Kidney (tissue), 14 donors: ENCODE results near the gene SLC12A4. TPM values are rescaled to one million over a fixed set of nuclear protein-coding genes. Genes with fewer than 3 reads are reported as not detected.

Experiments used
- DNase-seq, 5 donors: peaks; one replicate each; pipeline ENCODE4 v3.0.0-alpha.2; 2013 to 2020
- FAIRE-seq: peaks from 2 replicates; lab custom pipeline; 2012; peaks lifted over from hg19 to GRCh38; lab: Jason Lieb, UNC
- H3K27ac ChIP-seq, 2 donors: one replicate each; pipeline ENCODE4 v1.7.0; 2013; ENCODE audit warnings: low read depth in 2 of 2, low read length in 2 of 2, inconsistent platforms in 1 of 2
- H3K27me3 ChIP-seq: one replicate; pipeline ENCODE4 v1.7.1; 2013; ENCODE audit warnings: low read length, inconsistent platforms; ENCODE audit not compliant: control insufficient read depth, insufficient read depth
- H3K36me3 ChIP-seq, 3 donors: one replicate each; pipeline versions ENCODE4 v1.7.0 to v1.7.1; 2013; ENCODE audit warnings: low read length in 3 of 3, control low read depth in 1 of 3, inconsistent platforms in 1 of 3; ENCODE audit not compliant: insufficient read depth in 3 of 3, control insufficient read depth in 2 of 3
- H3K4me1 ChIP-seq, 3 donors: one replicate each; pipeline versions ENCODE4 v1.7.0 to v1.7.1; 2013; ENCODE audit warnings: low read length in 3 of 3, inconsistent platforms in 1 of 3, low read depth in 1 of 3; ENCODE audit not compliant: control insufficient read depth in 2 of 3, insufficient read depth in 2 of 3
- H3K4me3 ChIP-seq, 3 donors: one replicate each; pipeline versions ENCODE4 v1.7.0 to v1.8.1; 2013; ENCODE audit warnings: low read length in 3 of 3, control low read depth in 1 of 3, inconsistent platforms in 1 of 3
- H3K9ac ChIP-seq, 3 donors: one replicate each; pipeline versions ENCODE4 v1.7.0 to v1.7.1; 2013; ENCODE audit warnings: low read length in 3 of 3, control low read depth in 1 of 3, inconsistent platforms in 1 of 3
- H3K9me3 ChIP-seq, 3 donors: one replicate each; pipeline versions ENCODE4 v1.7.0 to v1.7.1; 2013; ENCODE audit warnings: low read length in 3 of 3, control low read depth in 1 of 3, inconsistent platforms in 1 of 3; ENCODE audit not compliant: control insufficient read depth in 2 of 3, insufficient read depth in 1 of 3
- intact Hi-C: fragments of 100-400 bp; cut with DNase I; formaldehyde crosslinking; loops from one replicate; pipeline ENCODE4 v1.11.1; 2022
- polyA plus RNA-seq: library from polyadenylated mRNA; stranded (reverse); fragments of 350-450 nt; fragmentation: Illumina TruSeq; extraction: RNeasy Lipid Tissue Mini Kit (QIAGEN cat#74804); gene quantifications from one replicate; pipeline ENCODE4 v1.2.3, GENCODE V29; 2014; ENCODE audit warnings: low read depth, low replicate concordance; ENCODE audit not compliant: insufficient read depth
- total RNA-seq: library from RNA; stranded (reverse); fragmentation: NEBNext Ultra II Directional; extraction: Animal tissue kit (Norgen Biotek cat#: 25700); gene quantifications from one replicate; pipeline ENCODE4 v1.2.1, GENCODE V29; 2021
- TF ChIP-seq, protein P1 (sequence below): IDR thresholded peaks from 3 replicates; pipeline ENCODE4 v1.5.1; 2012; ENCODE audit warnings: mild to moderate bottlenecking, moderate library complexity, borderline replicate concordance; ENCODE audit not compliant: insufficient read depth; ENCODE audit errors: extremely low read depth
- donor health status: control.
- donor health status: control.
- donor health status: control.
- donor health status: control.
- donor health status: control.
- donor health status: DM: yes; HTN: yes; CAD: no.
- donor health status: Normal renal cell carcinoma (clear cell type).

The SLC12A4 gene
- total and polyA plus RNA-seq, 2 donors from 2014 or later = 16.7 to 66.2 TPM

DNA sequence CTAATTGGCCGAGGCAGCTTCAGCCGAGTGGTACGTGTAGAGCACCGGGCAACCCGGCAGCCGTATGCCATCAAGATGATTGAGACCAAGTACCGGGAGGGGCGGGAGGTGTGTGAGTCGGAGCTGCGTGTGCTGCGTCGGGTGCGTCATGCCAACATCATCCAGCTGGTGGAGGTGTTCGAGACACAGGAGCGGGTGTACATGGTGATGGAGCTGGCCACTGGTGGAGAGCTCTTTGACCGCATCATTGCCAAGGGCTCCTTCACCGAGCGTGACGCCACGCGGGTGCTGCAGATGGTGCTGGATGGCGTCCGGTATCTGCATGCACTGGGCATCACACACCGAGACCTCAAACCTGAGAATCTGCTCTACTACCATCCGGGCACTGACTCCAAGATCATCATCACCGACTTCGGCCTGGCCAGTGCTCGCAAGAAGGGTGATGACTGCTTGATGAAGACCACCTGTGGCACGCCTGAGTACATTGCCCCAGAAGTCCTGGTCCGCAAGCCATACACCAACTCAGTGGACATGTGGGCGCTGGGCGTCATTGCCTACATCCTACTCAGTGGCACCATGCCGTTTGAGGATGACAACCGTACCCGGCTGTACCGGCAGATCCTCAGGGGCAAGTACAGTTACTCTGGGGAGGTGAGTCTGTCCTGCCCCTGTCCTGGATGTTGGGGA, 59.2 kb downstream of the SLC12A4 start:
- Histone ChIP-seq H3K9me3 (no peaks in the 10 kb centered on the region), H3K36me3 (peaks cover 0 to 27% (median 15%) of the 10 kb centered on the region in 3 donors), H3K4me1 (no peaks in the 10 kb centered on the region), H3K4me3 (no peak overlapping the region), H3K27me3 (no peaks in the 10 kb centered on the region), H3K9ac (no peak overlapping the region), H3K27ac (no peak overlapping the region)
- TF ChIP-seq, protein P1, sequence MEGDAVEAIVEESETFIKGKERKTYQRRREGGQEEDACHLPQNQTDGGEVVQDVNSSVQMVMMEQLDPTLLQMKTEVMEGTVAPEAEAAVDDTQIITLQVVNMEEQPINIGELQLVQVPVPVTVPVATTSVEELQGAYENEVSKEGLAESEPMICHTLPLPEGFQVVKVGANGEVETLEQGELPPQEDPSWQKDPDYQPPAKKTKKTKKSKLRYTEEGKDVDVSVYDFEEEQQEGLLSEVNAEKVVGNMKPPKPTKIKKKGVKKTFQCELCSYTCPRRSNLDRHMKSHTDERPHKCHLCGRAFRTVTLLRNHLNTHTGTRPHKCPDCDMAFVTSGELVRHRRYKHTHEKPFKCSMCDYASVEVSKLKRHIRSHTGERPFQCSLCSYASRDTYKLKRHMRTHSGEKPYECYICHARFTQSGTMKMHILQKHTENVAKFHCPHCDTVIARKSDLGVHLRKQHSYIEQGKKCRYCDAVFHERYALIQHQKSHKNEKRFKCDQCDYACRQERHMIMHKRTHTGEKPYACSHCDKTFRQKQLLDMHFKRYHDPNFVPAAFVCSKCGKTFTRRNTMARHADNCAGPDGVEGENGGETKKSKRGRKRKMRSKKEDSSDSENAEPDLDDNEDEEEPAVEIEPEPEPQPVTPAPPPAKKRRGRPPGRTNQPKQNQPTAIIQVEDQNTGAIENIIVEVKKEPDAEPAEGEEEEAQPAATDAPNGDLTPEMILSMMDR = no peak
- no peak for FAIRE-seq
- no peak for DNase-seq
- intact Hi-C loops = no loop called here

DNA sequence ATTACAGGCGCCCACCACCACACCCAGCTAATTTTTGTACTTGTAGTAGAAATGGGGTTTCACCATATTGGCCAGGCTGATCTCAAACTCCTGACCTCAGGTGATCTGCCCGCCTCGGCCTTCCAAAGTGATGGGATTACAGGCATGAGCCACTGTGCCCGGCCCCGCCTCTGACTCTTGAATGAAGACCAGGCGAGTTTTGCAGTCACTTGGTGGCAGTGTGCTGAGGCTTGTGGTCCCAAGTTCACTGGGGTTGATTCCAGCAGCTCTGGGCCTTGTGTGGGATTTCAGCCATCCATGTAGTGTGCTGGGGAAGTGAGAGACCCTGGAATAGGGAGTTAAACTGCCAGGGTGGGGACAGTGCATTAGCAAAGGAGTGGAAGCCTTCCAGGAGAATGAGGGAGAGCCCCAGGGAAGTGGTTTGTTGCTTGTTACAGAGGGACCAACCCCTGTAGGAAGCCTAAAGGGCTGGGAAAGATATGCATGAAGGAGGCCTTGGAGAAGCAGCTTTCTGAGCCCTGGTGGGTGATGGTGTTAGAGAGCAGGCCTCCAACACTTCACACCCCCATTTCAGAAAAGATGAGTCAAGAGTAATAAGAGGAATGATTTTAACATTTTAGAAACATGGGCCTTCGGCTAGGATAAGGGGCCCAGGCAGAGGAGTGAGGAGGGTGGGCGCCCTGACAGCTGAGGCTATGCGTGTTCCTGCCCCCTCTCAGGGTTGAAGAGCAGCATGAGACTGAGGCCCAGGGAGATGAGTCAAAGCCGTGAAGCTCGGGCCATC, 60.8 kb downstream of the SLC12A4 start:
- intact Hi-C loops = no loop called here
- Histone ChIP-seq H3K27ac (no peak overlapping the region), H3K9ac (no peak overlapping the region), H3K4me1 (no peaks in the 10 kb centered on the region), H3K36me3 (peaks cover 0 to 27% (median 17%) of the 10 kb centered on the region in 3 donors), H3K4me3 (no peak overlapping the region), H3K27me3 (no peaks in the 10 kb centered on the region), H3K9me3 (no peaks in the 10 kb centered on the region)
- no peak for FAIRE-seq
- no peak for DNase-seq
- TF ChIP-seq, protein P1 = no peak

GRCh38 chr16:67902831-67903230, 65.6 kb downstream of the SLC12A4 start:
- no peak for FAIRE-seq
- Histone ChIP-seq H3K9me3 (no peaks in the 10 kb centered on the region), H3K9ac (no peak overlapping the region), H3K27me3 (no peaks in the 10 kb centered on the region), H3K36me3 (peaks cover 0 to 2% (median 0%) of the 10 kb centered on the region in 3 donors), H3K4me1 (no peaks in the 10 kb centered on the region), H3K27ac (no peak overlapping the region), H3K4me3 (no peak overlapping the region)
- TF ChIP-seq, protein P1 = no peak
- DNase-seq = no peak
- intact Hi-C loops = no loop called here
